GM10248 (cell line): Measurements from ENCODE around the gene SNCB.
A peak's percentile ranks its signal among the peaks of the same experiment; 100 is the strongest.

Experiments used
- CTCF ChIA-PET: fragments of 300-600 bp; sonication (Branson Sonifier 250); formaldehyde crosslinking; extraction: SDS; loops from one replicate; lab custom pipeline; 2021; ENCODE audit warnings: antibody characterized with exemption; lab: Yijun Ruan, JAX
- POLR2A ChIA-PET: fragments of 350-650 bp; sonication (Branson Sonifier 250); formaldehyde crosslinking; extraction: SDS; loops from one replicate; lab custom pipeline; 2020; ENCODE audit warnings: antibody characterized with exemption; lab: Yijun Ruan, JAX
- DNase-seq: peaks from one replicate; pipeline ENCODE4 v3.0.0; 2012; ENCODE audit errors: extremely low spot score
- CTCF ChIP-seq: IDR thresholded peaks from 2 replicates; pipeline ENCODE4 v1.5.1; 2012; ENCODE audit warnings: mild to moderate bottlenecking, low read depth; ENCODE audit errors: extremely low read depth, missing control alignments, control extremely low read depth

The SNCB gene

GRCh38 chr5:176662371-176663333, 32.3 kb upstream of the SNCB start:
- DNase-seq: no peak
- no peak for TF ChIP-seq CTCF
- ChIA-PET POLR2A (no interaction called here), CTCF (interaction anchor here (1.0 to 7.8 kb wide), 4 partner anchors 12 to 449 kb away, joined by 3 to 158 read pairs (median 80); no protein-coding TSS in a partner anchor)

DNA sequence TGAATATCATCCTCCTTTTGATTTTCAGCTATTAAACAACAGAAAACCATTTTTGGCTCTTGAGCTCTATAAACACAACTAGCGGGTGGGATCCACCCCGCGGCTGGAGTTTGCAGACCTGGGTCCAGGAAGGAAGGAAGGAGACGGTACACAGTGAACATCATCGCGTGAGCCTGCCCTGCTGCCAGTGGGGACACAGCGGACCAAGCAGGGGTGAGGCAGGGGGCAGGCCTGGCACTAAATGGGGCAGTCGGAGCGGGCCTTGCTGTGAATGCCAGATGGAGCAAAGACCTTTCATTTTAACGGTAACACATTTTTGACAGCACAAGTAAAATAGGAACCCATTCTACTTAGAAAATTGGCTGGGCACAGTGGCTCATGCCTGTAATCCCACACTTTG, 31.3 kb upstream of the SNCB start:
- ChIA-PET CTCF (interaction anchor here (1.3 to 7.8 kb wide), 19 partner anchors 13 to 516 kb away, joined by 3 to 158 read pairs (median 11); partner anchors contain the start of genes FGFR4, HK3 and TSPAN17), POLR2A (no interaction called here)

DNA sequence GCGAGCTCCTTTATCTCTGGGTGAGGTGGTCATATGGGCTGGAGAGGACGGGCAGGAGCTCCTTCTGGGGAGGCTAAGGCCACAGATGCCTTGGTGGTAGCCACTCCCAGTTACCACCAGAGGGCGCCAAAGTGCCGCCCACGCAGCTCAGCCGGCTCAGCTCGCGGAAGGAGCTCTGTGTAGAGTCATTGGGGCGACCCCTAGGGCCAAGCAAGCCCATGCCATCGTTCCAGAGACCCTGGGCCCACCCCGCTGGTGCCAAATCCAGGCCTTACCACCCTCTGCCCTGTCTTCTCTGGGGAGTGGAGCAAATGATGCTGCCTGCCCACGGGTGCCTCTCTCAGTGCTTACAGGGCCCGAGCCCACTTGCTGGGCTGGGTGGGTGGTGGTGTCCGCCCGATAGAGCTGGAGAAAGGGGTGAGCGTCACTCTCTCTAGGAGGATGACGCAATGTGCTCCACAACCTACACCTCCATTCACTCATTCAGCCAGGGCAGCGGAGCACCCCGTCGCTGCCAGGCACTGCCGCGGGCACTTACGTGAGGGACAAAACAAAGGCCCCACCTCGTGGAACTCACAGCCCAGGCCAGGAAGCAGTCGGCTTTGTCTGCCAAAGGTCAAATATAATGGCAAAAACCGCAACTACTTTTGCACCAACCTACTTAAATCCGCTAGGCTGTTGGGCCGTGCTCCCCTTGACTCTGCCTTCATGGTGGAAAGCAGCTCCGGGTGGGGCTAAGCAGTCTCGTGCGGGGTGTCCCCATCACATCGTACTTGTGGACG, 30.7 kb upstream of the SNCB start:
- ChIA-PET CTCF (interaction anchor here (0.6 to 7.8 kb wide), 83 partner anchors 13 to 1181 kb away, joined by 3 to 158 read pairs (median 4); partner anchors contain the start of genes CLTB, EIF4E1B, FAF2 and FGFR4), POLR2A (interaction anchor here (0.6 kb wide), 1 partner anchor 120 kb away, joined by 5 read pairs; no protein-coding TSS in a partner anchor)
- DNase-seq: peak; percentile 94
- TF ChIP-seq CTCF: peak; percentile 97

More for the DNA sequence above, 31.3 kb upstream of the SNCB start:
- DNase-seq: no peak
- no peak for TF ChIP-seq CTCF

GRCh38 chr5:176660530-176660859, 30.2 kb upstream of the SNCB start:
- CTCF ChIA-PET: interaction anchor here (0.6 to 7.8 kb wide), 83 partner anchors 13 to 1180 kb away, joined by 3 to 158 read pairs (median 4); partner anchors contain the start of genes CLTB, EIF4E1B, FAF2 and FGFR4
- DNase-seq: no peak
- no peak for TF ChIP-seq CTCF
- POLR2A ChIA-PET: interaction anchor here (0.6 kb wide), 1 partner anchor 120 kb away, joined by 5 read pairs; no protein-coding TSS in a partner anchor

DNA sequence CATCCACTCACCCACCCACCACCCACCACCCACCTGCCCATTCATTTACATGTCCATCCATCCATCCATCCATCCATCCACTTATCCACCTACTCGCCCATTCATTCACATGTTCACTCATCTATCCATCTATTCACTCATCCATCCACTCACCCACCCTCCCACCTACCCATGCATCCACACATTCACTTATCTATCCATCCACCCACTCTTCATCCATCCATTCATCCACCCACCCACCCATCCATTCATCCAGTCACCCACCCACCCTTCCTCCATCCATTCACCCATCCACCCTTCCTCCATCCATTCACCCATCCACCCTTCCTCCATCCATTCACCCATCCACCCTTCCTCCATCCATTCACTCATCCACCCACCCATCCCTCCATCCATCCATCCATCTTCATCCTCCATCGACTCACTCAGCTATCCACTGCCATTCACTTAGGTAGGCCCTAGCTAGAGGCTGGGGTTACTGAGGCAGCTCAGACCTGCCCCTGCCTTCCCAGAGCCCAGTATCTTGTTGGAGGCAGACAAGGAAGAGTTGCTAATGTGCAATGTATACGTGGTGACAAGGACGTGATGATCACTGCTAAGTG, 29.6 kb upstream of the SNCB start:
- ChIA-PET POLR2A (interaction anchor here (0.6 kb wide), 1 partner anchor 121 kb away, joined by 5 read pairs; no protein-coding TSS in a partner anchor), CTCF (interaction anchor here (0.6 to 7.8 kb wide), 80 partner anchors 12 to 1179 kb away, joined by 3 to 158 read pairs (median 4); partner anchors contain the start of genes CLTB, EIF4E1B, FAF2 and FGFR4)
- DNase-seq: no peak
- no peak for TF ChIP-seq CTCF
